SK-N-SH treated with all-trans-retinoic acid at 6 μM for 48 hours (cell line): ENCODE measurements around the gene GPR161.

Experiments used
- ATAC-seq: fragments of 200-7000 bp; cut with Tn5 transposase; 3 replicates; pipeline ENCODE4 v1.9.1; 2020; ENCODE audit warnings: mild to moderate bottlenecking, moderate library complexity
- ARNTL ChIP-seq: fragments of 450-650 bp; formaldehyde crosslinking; IDR thresholded peaks from 2 replicates; pipeline ENCODE4 v1.5.0; 2020; ENCODE audit warnings: low read depth, mild to moderate bottlenecking, moderate library complexity, borderline replicate concordance
- BACH2 ChIP-seq: fragments of 250-450 bp; sonication (Bioruptor Pico); IDR thresholded peaks from 2 replicates; pipeline ENCODE4 v1.9.0; 2021; ENCODE audit warnings: mild to moderate bottlenecking, borderline replicate concordance
- CSDC2 ChIP-seq: fragments of 250-450 bp; sonication (Bioruptor Pico); IDR thresholded peaks from 2 replicates; pipeline ENCODE4 v1.5.0; 2020; ENCODE audit warnings: mild to moderate bottlenecking, moderate library complexity
- ESRRG ChIP-seq: fragments of 250-450 bp; sonication (Bioruptor Pico); IDR thresholded peaks from 2 replicates; pipeline ENCODE4 v1.6.1; 2021; ENCODE audit warnings: mild to moderate bottlenecking
- GLIS3 ChIP-seq: fragments of 250-450 bp; sonication (Bioruptor Pico); IDR thresholded peaks from 2 replicates; pipeline ENCODE4 v1.5.0; 2020; ENCODE audit warnings: mild to moderate bottlenecking, moderate library complexity
- ISL1 ChIP-seq: fragments of 250-450 bp; sonication (Bioruptor Pico); IDR thresholded peaks from 2 replicates; pipeline ENCODE4 v2.1.2; 2022; ENCODE audit warnings: mild to moderate bottlenecking, moderate library complexity
- OSR1 ChIP-seq: fragments of 250-450 bp; sonication (Bioruptor Pico); IDR thresholded peaks from 2 replicates; pipeline ENCODE4 v1.8.0; 2022; ENCODE audit warnings: moderate library complexity, mild to moderate bottlenecking, inconsistent platforms
- POU6F1 ChIP-seq: fragments of 250-450 bp; sonication (Bioruptor Pico); IDR thresholded peaks from 2 replicates; pipeline ENCODE4 v1.8.0; 2021; ENCODE audit warnings: low read depth, mild to moderate bottlenecking, moderate library complexity, borderline replicate concordance
- PPARA ChIP-seq: fragments of 250-450 bp; sonication (Bioruptor Pico); IDR thresholded peaks from 2 replicates; pipeline ENCODE4 v1.5.0; 2020; ENCODE audit warnings: mild to moderate bottlenecking, borderline replicate concordance
- RARB ChIP-seq: fragments of 250-450 bp; sonication (Bioruptor Pico); IDR thresholded peaks from 2 replicates; pipeline ENCODE4 v1.8.0; 2021; ENCODE audit warnings: mild to moderate bottlenecking, moderate library complexity
- SNAI2 ChIP-seq: fragments of 250-450 bp; sonication (Bioruptor Pico); IDR thresholded peaks from 2 replicates; pipeline ENCODE4 v1.5.0; 2020; ENCODE audit warnings: mild to moderate bottlenecking, moderate library complexity
- TCF4 ChIP-seq: fragments of 250-450 bp; sonication (Bioruptor Pico); IDR thresholded peaks from 2 replicates; pipeline ENCODE4 v1.8.0; 2021; ENCODE audit warnings: mild to moderate bottlenecking, moderate library complexity, borderline replicate concordance
- ZC3H10 ChIP-seq: fragments of 250-450 bp; sonication (Bioruptor Pico); IDR thresholded peaks from 2 replicates; pipeline ENCODE4 v1.5.1; 2021; ENCODE audit warnings: mild to moderate bottlenecking, moderate library complexity
- ZFP3 ChIP-seq: fragments of 250-450 bp; sonication (Bioruptor Pico); IDR thresholded peaks from 2 replicates; pipeline ENCODE4 v1.5.0; 2020; ENCODE audit warnings: mild to moderate bottlenecking, moderate library complexity
- ZFP30 ChIP-seq: fragments of 450-650 bp; formaldehyde crosslinking; IDR thresholded peaks from 2 replicates; pipeline ENCODE4 v1.5.0; 2022; ENCODE audit warnings: mild to moderate bottlenecking, moderate library complexity
- ZNF565 ChIP-seq: fragments of 450-650 bp; formaldehyde crosslinking; conservative IDR thresholded peaks from 2 replicates; pipeline ENCODE4 v1.5.0; 2020; ENCODE audit warnings: low read depth, mild to moderate bottlenecking, moderate library complexity
- ZNF70 ChIP-seq: fragments of 450-650 bp; formaldehyde crosslinking; IDR thresholded peaks from 2 replicates; pipeline ENCODE4 v1.5.0; 2020; ENCODE audit warnings: mild to moderate bottlenecking, moderate library complexity
- ZNF8 ChIP-seq: fragments of 450-650 bp; formaldehyde crosslinking; IDR thresholded peaks from 2 replicates; pipeline ENCODE4 v1.5.0; 2020; ENCODE audit warnings: mild to moderate bottlenecking, moderate library complexity
- TF ChIP-seq, protein P1 (sequence below): fragments of 250-450 bp; sonication (Bioruptor Pico); IDR thresholded peaks from 2 replicates; pipeline ENCODE4 v1.5.1; 2020; ENCODE audit warnings: low read depth, mild to moderate bottlenecking, moderate library complexity
- TF ChIP-seq, protein P2 (sequence below): fragments of 250-450 bp; sonication (Bioruptor Pico); IDR thresholded peaks from 2 replicates; pipeline ENCODE4 v1.5.1; 2021; ENCODE audit warnings: mild to moderate bottlenecking, moderate library complexity
- TF ChIP-seq, protein P3 (sequence below): fragments of 250-450 bp; sonication (Bioruptor Pico); IDR thresholded peaks from 2 replicates; pipeline ENCODE4 v1.8.0; 2020; ENCODE audit warnings: mild to moderate bottlenecking, moderate library complexity, borderline replicate concordance

GPR161 gene

GRCh38 chr1:168104535-168104934 lies 32.2 kb downstream of the GPR161 start:
- ATAC-seq = no peak
- TF ChIP-seq PPARA (CRISPR knock-in tag) = no peak

GRCh38 chr1:168102487-168102886 lies 34.2 kb downstream of the GPR161 start:
- ATAC-seq = no peak
- TF ChIP-seq GLIS3 (CRISPR knock-in tag) = no peak
- no peak for TF ChIP-seq ZFP30 (CRISPR knock-in tag)
- TF ChIP-seq TCF4 = no peak
- TF ChIP-seq PPARA (CRISPR knock-in tag) = no peak
- no peak for TF ChIP-seq ESRRG (CRISPR knock-in tag)
- TF ChIP-seq ZNF565 (CRISPR knock-in tag) = no peak
- no peak for TF ChIP-seq RARB (CRISPR knock-in tag)
- TF ChIP-seq, protein P1, sequence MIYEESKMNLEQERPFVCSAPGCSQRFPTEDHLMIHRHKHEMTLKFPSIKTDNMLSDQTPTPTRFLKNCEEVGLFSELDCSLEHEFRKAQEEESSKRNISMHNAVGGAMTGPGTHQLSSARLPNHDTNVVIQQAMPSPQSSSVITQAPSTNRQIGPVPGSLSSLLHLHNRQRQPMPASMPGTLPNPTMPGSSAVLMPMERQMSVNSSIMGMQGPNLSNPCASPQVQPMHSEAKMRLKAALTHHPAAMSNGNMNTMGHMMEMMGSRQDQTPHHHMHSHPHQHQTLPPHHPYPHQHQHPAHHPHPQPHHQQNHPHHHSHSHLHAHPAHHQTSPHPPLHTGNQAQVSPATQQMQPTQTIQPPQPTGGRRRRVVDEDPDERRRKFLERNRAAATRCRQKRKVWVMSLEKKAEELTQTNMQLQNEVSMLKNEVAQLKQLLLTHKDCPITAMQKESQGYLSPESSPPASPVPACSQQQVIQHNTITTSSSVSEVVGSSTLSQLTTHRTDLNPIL (CRISPR knock-in tag) = no peak
- TF ChIP-seq CSDC2 (CRISPR knock-in tag) = no peak
- TF ChIP-seq OSR1 = no peak
- TF ChIP-seq POU6F1 (CRISPR knock-in tag) = no peak
- TF ChIP-seq SNAI2 = no peak
- no peak for TF ChIP-seq BACH2 (CRISPR knock-in tag)
- TF ChIP-seq, protein P2, sequence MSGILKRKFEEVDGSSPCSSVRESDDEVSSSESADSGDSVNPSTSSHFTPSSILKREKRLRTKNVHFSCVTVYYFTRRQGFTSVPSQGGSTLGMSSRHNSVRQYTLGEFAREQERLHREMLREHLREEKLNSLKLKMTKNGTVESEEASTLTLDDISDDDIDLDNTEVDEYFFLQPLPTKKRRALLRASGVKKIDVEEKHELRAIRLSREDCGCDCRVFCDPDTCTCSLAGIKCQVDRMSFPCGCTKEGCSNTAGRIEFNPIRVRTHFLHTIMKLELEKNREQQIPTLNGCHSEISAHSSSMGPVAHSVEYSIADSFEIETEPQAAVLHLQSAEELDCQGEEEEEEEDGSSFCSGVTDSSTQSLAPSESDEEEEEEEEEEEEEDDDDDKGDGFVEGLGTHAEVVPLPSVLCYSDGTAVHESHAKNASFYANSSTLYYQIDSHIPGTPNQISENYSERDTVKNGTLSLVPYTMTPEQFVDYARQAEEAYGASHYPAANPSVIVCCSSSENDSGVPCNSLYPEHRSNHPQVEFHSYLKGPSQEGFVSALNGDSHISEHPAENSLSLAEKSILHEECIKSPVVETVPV = no peak
- TF ChIP-seq ZC3H10 (CRISPR knock-in tag) = no peak
- no peak for TF ChIP-seq ISL1 (CRISPR knock-in tag)
- no peak for TF ChIP-seq ARNTL (CRISPR knock-in tag)

DNA sequence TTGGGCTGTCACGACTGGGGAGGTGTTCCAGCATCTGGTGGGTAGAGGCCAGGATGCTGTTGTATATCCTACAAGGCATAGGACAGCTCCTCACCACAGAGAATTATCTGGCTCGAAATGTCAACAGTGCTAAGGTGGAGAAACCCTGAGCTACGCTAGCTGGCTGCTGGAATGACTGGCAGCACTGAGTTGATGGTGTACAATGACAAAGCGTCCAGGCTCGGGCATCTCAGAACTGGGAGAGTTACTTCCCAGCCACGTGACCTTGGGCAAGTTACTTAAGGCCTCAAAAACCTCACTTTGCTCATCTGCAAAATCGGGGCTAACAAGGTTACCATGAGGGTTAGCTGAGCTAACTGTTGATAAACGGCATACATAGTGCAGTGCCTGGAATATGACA lies 35.4 kb downstream of the GPR161 start:
- ATAC-seq = no peak
- TF ChIP-seq, protein P2 = no peak
- TF ChIP-seq ZFP3 (CRISPR knock-in tag) (no peak), OSR1 (no peak), CSDC2 (CRISPR knock-in tag) (no peak), RARB (CRISPR knock-in tag) (no peak), GLIS3 (CRISPR knock-in tag) (no peak), ZC3H10 (CRISPR knock-in tag) (no peak), ZNF565 (CRISPR knock-in tag) (no peak), POU6F1 (CRISPR knock-in tag) (no peak), TCF4 (no peak), BACH2 (CRISPR knock-in tag) (no peak), ZNF8 (no peak), ZNF70 (CRISPR knock-in tag) (no peak)
- TF ChIP-seq, protein P3, sequence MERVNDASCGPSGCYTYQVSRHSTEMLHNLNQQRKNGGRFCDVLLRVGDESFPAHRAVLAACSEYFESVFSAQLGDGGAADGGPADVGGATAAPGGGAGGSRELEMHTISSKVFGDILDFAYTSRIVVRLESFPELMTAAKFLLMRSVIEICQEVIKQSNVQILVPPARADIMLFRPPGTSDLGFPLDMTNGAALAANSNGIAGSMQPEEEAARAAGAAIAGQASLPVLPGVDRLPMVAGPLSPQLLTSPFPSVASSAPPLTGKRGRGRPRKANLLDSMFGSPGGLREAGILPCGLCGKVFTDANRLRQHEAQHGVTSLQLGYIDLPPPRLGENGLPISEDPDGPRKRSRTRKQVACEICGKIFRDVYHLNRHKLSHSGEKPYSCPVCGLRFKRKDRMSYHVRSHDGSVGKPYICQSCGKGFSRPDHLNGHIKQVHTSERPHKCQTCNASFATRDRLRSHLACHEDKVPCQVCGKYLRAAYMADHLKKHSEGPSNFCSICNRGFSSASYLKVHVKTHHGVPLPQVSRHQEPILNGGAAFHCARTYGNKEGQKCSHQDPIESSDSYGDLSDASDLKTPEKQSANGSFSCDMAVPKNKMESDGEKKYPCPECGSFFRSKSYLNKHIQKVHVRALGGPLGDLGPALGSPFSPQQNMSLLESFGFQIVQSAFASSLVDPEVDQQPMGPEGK = no peak
